Neural progenitor cell (in vitro differentiated cells): ENCODE results near the gene MAP3K1.

ENCODE experiments used
- CTCF ChIP-seq: fragments of 200-600 bp; sonication (generic); IDR thresholded peaks from 2 replicates; pipeline ENCODE4 v1.5.1; 2017; ENCODE audit warnings: antibody characterized with exemption, mild to moderate bottlenecking
- EZH2 ChIP-seq: fragments of 200-600 bp; sonication (generic); IDR thresholded peaks from 2 replicates; pipeline ENCODE4 v1.6.1; 2017; ENCODE audit warnings: antibody characterized with exemption, mild to moderate bottlenecking, moderate library complexity

- TF ChIP-seq CTCF (no peak), EZH2 (no peak)
Observed at GRCh38 chr5:56845904-56846480, 30.6 kb downstream of the MAP3K1 start.
